PC-3 (cell line): ENCODE measurements around the gene PCP4. TPM values are rescaled to one million over a fixed set of nuclear protein-coding genes. Genes with fewer than 3 reads are reported as not detected.

Experiments used
- ATAC-seq: fragments of 200-7000 bp; cut with Tn5 transposase; 2 replicates; pipeline ENCODE4 v1.9.1; 2020; ENCODE audit warnings: mild to moderate bottlenecking, moderate library complexity
- BruUV-seq: library from RNA; stranded (reverse); fragments of 400-500 nt; replicated peaks from 2 replicates; lab custom pipeline; 2021; lab: Mats Ljungman, UMichigan
- CTCF ChIA-PET: fragments of 300-600 bp; sonication (Branson Sonifier 250); formaldehyde crosslinking; loops from one replicate; lab custom pipeline; 2022; ENCODE audit warnings: antibody characterized with exemption; lab: Charles Lee
- POLR2A ChIA-PET: fragments of 300-600 bp; sonication (Branson Sonifier 250); formaldehyde crosslinking; loops from one replicate; lab custom pipeline; 2022; ENCODE audit warnings: antibody characterized with exemption; ENCODE audit not compliant: unreplicated experiment; lab: Charles Lee
- DNase-seq: peaks from one replicate; pipeline ENCODE4 v3.0.0-alpha.2; 2015
- H2AFZ ChIP-seq: fragments of 300-600 bp; sonication (generic); 2 replicates; pipeline ENCODE4 v1.6.0; 2016; ENCODE audit warnings: antibody characterized with exemption, low read length
- H3F3A ChIP-seq: fragments of 300-600 bp; sonication (generic); one replicate; pipeline ENCODE4 v1.6.0; 2017; ENCODE audit warnings: antibody characterized with exemption, low read length, control low read depth, mild to moderate bottlenecking; ENCODE audit not compliant: unreplicated experiment
- H3K27ac ChIP-seq: fragments of 300-600 bp; sonication (generic); 2 replicates; pipeline ENCODE4 v1.5.1; 2016; ENCODE audit warnings: mild to moderate bottlenecking, low read length
- H3K27me3 ChIP-seq: fragments of 300-600 bp; sonication (generic); 2 replicates; pipeline ENCODE4 v1.6.1; 2016; ENCODE audit warnings: low read length, mixed read lengths
- H3K36me3 ChIP-seq: fragments of 300-600 bp; sonication (generic); 2 replicates; pipeline ENCODE4 v1.6.1; 2016; ENCODE audit warnings: low read depth, mixed run types, low read length, mixed read lengths
- H3K4me1 ChIP-seq: fragments of 300-600 bp; sonication (generic); 2 replicates; pipeline ENCODE4 v1.5.1; 2016; ENCODE audit warnings: low read length; ENCODE audit not compliant: insufficient read depth
- H3K4me2 ChIP-seq: fragments of 300-600 bp; sonication (generic); 2 replicates; pipeline ENCODE4 v1.6.0; 2016; ENCODE audit warnings: low read length
- H3K4me3 ChIP-seq: fragments of 300-600 bp; sonication (generic); 2 replicates; pipeline ENCODE4 v1.5.1; 2016; ENCODE audit warnings: mild to moderate bottlenecking, low read length, mixed read lengths
- H3K79me2 ChIP-seq: fragments of 300-600 bp; sonication (generic); 2 replicates; pipeline ENCODE4 v1.6.1; 2017; ENCODE audit warnings: low read length, mixed read lengths
- H3K9ac ChIP-seq: fragments of 300-600 bp; sonication (generic); 2 replicates; pipeline ENCODE4 v1.6.0; 2016; ENCODE audit warnings: mild to moderate bottlenecking, low read length
- H3K9me2 ChIP-seq: fragments of 300-600 bp; sonication (generic); replicated peaks from 2 replicates; pipeline ENCODE4 v1.6.1; 2016; ENCODE audit warnings: mixed run types, low read length, mixed read lengths
- H3K9me3 ChIP-seq: fragments of 300-600 bp; sonication (generic); 2 replicates; pipeline ENCODE4 v1.6.1; 2016; ENCODE audit warnings: low read length, mixed read lengths
- H4K20me1 ChIP-seq: fragments of 300-600 bp; sonication (generic); 2 replicates; pipeline ENCODE4 v1.6.1; 2016; ENCODE audit warnings: low read length, mixed read lengths
- EZH2 ChIP-seq: fragments of 300-600 bp; sonication (generic); IDR thresholded peaks from one replicate; pipeline ENCODE4 v1.6.1; 2017; ENCODE audit warnings: antibody characterized with exemption, mild to moderate bottlenecking, low read length; ENCODE audit not compliant: unreplicated experiment
- EZH2phosphoT487 ChIP-seq: fragments of 300-600 bp; sonication (generic); IDR thresholded peaks from 2 replicates; pipeline ENCODE4 v1.6.1; 2018; ENCODE audit warnings: mild to moderate bottlenecking, antibody characterized with exemption, low read length, borderline replicate concordance
- intact Hi-C: fragments of 100-400 bp; cut with micrococcal nuclease; formaldehyde crosslinking; loops from 2 replicates; pipeline ENCODE4 v1.9.0; 2023
- total RNA-seq: library from RNA; depleted of rRNA; stranded (reverse); fragments of >200 nt; gene quantifications from 2 replicates; pipeline ENCODE4 v1.2.3, GENCODE V29; 2014
- TF ChIP-seq, protein P1 (sequence below): fragments of 300-600 bp; sonication (generic); conservative IDR thresholded peaks from 2 replicates; pipeline ENCODE4 v1.5.1; 2017; ENCODE audit warnings: antibody characterized with exemption, low read depth, mild to moderate bottlenecking, low read length

Gene PCP4
- total RNA-seq, 1 experiment from 2014 or later: not detected

- H3K9me2 ChIP-seq: no peaks in the 10 kb centered on the region
- no peaks in the 10 kb centered on the region for H4K20me1 ChIP-seq
- BruUV-seq: no TSS peak
- no peak overlapping the region for H3K4me3 ChIP-seq
- no peak overlapping the region for H2AFZ ChIP-seq
- no peaks in the 10 kb centered on the region for H3F3A ChIP-seq
- H3K36me3 ChIP-seq: no peaks in the 10 kb centered on the region
- H3K4me1 ChIP-seq: no peaks in the 10 kb centered on the region
- no peaks in the 10 kb centered on the region for H3K27me3 ChIP-seq
- ChIA-PET POLR2A (no interaction called here), CTCF (no interaction called here)
- H3K27ac ChIP-seq: no peak overlapping the region
- no peak overlapping the region for H3K4me2 ChIP-seq
- no peak overlapping the region for H3K9ac ChIP-seq
- H3K9me3 ChIP-seq: 0 out of 2 replicates have a peak, but pooled peaks cover 3% of the 10 kb centered on the region
- intact Hi-C loops: no loop called here
- TF ChIP-seq, protein P1, sequence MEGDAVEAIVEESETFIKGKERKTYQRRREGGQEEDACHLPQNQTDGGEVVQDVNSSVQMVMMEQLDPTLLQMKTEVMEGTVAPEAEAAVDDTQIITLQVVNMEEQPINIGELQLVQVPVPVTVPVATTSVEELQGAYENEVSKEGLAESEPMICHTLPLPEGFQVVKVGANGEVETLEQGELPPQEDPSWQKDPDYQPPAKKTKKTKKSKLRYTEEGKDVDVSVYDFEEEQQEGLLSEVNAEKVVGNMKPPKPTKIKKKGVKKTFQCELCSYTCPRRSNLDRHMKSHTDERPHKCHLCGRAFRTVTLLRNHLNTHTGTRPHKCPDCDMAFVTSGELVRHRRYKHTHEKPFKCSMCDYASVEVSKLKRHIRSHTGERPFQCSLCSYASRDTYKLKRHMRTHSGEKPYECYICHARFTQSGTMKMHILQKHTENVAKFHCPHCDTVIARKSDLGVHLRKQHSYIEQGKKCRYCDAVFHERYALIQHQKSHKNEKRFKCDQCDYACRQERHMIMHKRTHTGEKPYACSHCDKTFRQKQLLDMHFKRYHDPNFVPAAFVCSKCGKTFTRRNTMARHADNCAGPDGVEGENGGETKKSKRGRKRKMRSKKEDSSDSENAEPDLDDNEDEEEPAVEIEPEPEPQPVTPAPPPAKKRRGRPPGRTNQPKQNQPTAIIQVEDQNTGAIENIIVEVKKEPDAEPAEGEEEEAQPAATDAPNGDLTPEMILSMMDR: no peak
- TF ChIP-seq EZH2phosphoT487: no peak
- TF ChIP-seq EZH2: no peak
- no peak for DNase-seq
- no peak for ATAC-seq
- H3K79me2 ChIP-seq: no peaks in the 10 kb centered on the region
Measured at GRCh38 chr21:39915881-39916280, 48.6 kb downstream of the PCP4 start.

- intact Hi-C loops: no loop called here
- no TSS peak for BruUV-seq
- H2AFZ ChIP-seq: no peak overlapping the region
- H3K4me3 ChIP-seq: no peak overlapping the region
- no peaks in the 10 kb centered on the region for H3K79me2 ChIP-seq
- ChIA-PET CTCF (no interaction called here), POLR2A (no interaction called here)
- no peaks in the 10 kb centered on the region for H3K9me2 ChIP-seq
- no peak for DNase-seq
- TF ChIP-seq, protein P1: no peak
- TF ChIP-seq EZH2phosphoT487 (no peak), EZH2 (no peak)
- H3K27ac ChIP-seq: no peak overlapping the region
- H3K9ac ChIP-seq: no peak overlapping the region
- H3K4me2 ChIP-seq: no peak overlapping the region
- no peaks in the 10 kb centered on the region for H4K20me1 ChIP-seq
- no peaks in the 10 kb centered on the region for H3K36me3 ChIP-seq
- H3K9me3 ChIP-seq: peaks cover 8% of the 10 kb centered on the region
- H3K4me1 ChIP-seq: no peaks in the 10 kb centered on the region
- no peaks in the 10 kb centered on the region for H3F3A ChIP-seq
- ATAC-seq: no peak
- H3K27me3 ChIP-seq: no peaks in the 10 kb centered on the region
Measured at GRCh38 chr21:39918558-39918957, 51.3 kb downstream of the PCP4 start.

DNA sequence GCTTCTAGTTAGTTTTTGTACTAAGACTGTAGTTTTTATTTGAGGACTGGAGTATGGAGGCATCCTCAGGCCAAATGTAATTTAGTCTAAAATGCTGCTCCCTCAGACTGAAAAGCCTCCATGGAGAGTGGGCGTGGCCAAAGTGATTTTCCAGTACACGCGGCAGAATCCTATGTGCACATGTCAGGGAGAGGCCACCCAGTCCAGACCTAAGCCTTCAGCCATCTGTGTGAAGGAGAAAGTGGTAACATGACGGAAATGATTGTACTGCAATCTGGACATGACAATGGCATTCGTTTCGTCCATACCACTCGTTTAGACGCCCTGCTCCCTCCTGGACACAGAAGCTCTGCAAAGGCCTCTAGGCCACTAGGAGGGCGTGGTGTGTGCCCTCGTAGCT is 56.2 kb downstream of the PCP4 start:
- intact Hi-C loops: no loop called here
- BruUV-seq: no TSS peak

More for the DNA sequence above, 56.2 kb downstream of the PCP4 start:
- Histone ChIP-seq H3K4me1 (no peaks in the 10 kb centered on the region), H3K36me3 (no peaks in the 10 kb centered on the region), H3K27ac (no peak overlapping the region), H3K4me2 (no peak overlapping the region), H3K9me2 (no peaks in the 10 kb centered on the region), H3K9ac (no peak overlapping the region), H4K20me1 (no peaks in the 10 kb centered on the region), H3F3A (no peaks in the 10 kb centered on the region), H3K79me2 (no peaks in the 10 kb centered on the region), H3K9me3 (peaks cover 5% of the 10 kb centered on the region), H3K27me3 (no peaks in the 10 kb centered on the region), H2AFZ (no peak overlapping the region), H3K4me3 (no peak overlapping the region)
- TF ChIP-seq EZH2: no peak
- no peak for TF ChIP-seq EZH2phosphoT487
- TF ChIP-seq, protein P1: no peak
- DNase-seq (no peak), ATAC-seq (no peak)
- POLR2A ChIA-PET: no interaction called here
- CTCF ChIA-PET: no interaction called here
